Middle frontal gyrus (tissue), 1 donor: Measurements from ENCODE around the gene DLGAP1.

Experiments
- DNase-seq: peaks from one replicate; pipeline ENCODE4 v3.0.0-alpha.2; 2015; ENCODE audit warnings: low spot score; ENCODE audit errors: extremely low spot score

DLGAP1 gene

DNA sequence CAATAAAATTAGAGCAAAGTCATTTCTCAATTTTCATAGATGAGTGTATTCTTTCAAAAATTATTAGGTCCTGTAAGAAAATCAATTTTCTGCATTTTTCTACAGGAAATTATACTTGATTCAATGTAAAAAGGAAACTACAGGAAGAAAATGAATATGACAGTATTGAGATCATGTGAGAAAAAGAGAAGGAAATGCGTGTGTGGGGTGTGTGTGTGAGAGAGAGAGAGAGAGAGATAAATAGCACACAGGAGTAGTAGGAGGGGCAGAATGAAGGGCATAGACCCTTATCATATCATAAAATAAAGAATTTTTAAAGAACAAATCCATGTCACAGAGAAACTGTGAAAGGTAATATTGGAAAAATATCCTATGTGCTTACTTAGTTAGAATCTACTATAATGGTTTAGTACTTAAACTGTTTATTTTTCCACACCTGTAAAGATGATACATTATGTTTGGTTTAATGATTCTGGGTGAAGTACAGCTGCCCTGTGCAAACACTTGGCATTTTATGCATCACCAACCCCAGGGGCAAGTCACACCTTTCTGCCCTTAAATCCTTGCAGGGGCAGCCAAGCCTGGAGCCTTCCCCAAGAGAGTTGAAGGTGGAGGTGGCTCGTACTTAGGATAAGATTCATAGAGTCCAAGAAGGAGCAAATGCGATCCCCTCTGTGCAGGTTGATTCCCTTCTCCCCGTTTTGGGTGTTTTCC lies 728.7 kb downstream of the DLGAP1 start:
- DNase-seq, result no peak

DNA sequence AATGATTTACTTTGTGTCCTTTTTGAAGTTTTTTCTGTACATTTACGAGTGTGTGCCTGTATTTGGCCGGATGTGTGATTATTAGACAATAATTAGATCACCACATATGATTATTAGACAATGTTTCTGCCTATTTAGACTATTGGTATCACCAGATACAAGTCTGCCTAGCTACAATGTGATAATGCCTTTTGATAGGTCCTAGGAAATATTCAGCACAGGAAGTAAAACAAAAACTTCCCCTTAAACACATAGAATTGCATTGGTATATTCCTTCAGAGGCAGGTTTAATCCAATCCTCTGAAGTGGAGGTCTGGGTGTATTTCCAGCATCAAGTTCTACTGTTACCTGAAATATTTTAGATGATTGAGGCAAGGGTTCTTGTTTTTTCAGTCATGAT lies 730.0 kb downstream of the DLGAP1 start:
- DNase-seq, result no peak

DNA sequence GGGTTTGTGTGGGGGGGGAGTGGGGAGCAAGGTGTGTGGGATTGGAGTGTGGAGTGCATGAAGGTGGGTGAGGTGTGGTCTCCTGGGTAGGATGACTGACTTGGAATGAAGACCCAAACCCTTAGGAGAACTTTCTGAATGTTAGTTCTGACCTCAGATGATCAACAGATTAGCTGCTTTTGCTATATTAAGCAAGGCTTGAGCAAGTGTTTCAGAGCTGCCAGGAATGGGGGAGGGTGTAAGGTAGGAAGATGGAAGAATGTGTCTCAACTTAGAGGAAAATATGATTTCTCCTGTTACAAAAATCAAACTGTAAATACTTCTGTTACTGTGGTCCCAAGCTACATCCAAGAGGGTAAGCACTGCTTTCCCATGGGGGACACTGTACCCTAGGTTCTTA lies 731.6 kb downstream of the DLGAP1 start:
- DNase-seq, result no peak

DNA sequence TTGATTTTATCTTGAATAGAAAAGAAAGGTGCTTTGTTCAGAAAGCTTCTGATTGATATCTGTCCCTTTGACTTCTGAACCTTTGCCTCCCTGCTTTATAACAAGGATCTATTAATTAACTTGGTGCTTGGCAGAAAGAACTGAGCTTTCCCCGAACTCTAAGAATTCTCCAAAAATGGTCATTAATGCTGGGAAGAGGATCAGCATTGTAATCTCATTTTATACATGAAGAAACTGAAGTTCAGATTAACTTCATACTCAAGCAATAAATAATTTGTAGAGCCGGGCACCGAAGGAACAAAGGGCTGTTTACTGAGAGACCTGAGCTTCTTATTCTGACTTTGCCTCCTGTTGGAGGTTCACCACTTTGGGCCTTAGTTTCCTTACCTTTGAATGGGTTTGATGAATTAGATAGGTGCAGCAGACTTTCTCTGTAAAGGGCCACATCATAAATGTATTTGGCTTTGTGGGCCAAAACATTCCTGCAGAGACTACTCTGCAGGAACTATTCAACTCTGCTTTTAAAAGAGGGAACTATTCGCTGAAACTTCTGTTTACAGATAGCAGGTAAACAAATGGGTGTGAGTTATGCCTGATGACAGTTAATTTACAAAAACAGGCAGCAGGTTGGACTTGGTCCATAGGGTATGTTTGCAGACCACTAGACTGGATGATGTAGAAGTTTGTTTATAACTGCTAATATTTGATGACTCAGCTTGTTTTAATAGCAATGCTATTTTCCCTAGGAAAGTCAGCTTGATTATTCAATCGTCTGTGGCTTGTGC lies 732.3 kb downstream of the DLGAP1 start:
- DNase-seq, result no peak

DNA sequence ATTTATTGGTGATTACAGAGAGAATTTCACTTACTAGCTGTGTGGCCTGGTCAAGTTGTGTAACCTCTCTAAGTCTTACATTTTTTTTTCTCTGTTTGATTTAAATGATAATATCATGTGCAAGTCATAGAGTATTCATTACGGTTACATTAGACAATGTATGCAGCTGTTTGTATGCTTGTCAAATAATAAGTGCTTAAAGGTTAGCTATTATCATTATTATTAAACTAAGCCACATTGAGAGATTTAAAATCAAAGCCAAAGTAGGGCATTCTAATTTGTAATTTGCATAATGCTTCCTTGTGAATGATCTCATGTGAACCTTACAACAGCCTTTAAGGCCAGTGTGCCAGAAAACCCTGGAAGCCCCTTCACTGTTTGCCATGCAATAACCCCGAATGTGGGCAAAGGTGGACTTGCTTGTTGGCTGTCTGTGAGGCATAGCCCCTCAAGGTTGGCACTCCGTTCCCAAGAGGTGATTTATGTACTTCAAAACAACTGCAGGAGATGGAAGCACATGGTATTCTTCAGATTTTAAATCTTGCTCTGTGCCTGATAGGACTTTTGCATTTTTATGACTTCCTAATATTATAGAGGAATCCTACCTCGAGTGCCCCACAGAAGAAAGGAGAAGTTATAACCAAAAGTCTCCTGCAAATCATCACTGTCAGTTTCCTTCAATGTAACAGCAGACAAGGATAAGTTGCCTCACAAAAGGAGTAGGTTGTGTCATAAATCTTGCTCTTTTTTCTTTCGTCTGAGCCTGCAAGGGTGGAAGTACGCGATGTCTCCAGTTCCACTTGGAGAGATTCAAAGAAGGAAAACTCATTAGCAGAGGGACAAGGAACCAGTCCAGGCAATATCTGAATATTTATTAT lies 733.1 kb downstream of the DLGAP1 start:
- DNase-seq, result no peak

DNA sequence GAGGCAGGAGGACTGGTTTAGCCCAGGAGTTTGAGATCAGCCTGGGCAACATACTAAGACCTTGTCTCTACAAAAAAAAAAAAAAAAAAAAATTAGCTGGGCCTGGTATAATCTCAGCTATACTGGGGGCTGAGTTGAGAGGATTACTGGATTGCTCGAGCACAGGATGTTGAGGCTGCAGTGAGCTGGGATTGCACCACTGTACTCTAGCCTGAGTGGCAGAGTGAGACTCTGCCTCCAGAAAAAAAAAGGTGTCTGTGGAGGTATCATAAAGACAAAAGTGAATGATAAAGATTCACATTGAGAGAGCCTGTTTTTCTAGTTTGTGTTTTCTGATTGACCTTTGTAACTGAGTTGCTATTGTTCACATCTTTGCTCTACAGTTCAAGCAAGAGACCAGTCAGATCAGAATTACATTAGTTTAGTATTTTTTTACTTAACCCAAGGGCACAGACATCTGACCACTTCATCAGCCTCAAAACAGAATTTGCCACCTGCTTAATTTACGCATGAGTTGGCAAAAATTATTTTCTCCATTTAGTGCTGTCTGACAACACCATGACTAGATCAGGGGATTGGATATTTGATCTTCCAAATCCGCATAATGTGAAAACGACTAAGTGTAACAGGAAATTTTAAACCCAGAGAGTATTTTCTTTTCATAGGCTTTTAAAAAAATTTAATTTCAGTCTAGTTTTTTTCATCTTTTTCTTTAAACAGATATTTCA lies 734.1 kb downstream of the DLGAP1 start:
- no peak for DNase-seq

DNA sequence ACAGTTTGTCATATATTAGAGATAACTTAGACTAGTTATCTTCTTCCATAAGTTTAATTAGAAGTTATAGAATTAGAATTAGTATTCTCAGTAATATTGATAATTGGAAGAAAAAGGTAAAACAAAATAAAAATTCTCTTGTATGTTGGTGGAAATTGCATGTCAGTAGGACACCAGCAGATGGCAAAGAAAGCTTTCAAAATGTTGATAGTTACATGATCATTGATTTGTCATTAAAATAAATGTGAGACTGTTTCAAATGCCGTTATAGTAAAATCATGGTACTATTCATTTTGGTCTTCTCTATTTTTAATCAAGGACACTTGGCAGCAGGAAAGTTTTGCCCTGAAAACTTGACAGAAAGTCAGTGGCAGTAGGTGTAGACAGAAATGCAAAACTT lies 734.9 kb downstream of the DLGAP1 start:
- no peak for DNase-seq

DNA sequence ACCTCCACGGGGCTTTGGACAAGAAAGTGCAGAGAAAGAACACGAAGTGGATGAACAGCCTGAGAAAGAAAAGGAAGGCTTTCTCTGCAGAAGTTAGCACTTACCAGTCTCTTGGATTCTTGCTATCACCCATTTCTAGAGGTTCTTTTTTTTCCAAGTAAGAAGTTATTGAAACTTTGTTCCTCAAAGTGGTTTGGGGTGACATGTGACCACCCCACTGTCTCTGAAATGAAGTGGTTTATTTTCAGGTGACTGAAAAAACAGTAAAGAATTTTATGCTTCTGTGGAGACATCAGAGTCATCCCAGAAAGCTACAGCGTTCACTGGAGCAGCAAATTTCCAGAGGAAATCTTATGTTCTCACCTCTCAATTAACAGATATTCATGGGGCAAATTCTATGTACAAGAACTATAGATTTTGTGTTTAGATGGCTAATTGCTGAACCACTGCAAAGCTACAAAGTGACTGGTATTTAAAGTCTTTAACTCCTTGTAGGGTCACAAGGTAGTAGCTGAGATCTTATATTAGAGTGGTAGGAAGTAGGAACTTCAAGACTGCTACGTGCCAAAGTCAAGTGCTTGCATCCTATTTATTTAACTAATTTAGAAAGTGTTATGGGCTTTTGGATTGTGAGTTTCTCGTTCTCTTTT lies 737.6 kb downstream of the DLGAP1 start:
- peak; percentile 2 for DNase-seq

DNA sequence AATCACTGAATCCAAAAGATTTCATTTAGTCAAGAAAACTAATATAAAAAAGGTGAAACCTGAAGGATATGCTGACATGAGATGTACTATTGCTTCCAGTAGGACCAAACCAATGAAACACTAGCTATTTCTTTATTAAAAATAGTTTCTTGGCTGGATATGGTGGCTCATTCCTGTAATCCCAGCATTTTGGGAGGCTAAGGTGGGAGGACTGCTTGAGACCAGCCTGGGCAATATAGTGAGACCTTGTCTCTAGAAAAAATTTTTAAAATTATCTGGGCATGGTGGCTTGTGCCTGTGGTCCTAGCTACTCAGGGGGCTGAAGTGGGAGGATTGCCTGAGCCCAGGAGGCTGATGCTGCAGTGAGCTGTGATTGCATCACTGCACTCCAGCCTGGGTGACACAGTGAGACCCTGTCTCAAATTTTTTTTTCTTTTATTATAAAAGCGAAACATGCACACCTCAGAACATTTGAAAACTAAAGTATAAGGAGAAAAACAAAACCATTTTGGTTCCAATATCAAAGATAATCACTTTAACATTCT lies 738.9 kb downstream of the DLGAP1 start:
- DNase-seq, result no peak

DNA sequence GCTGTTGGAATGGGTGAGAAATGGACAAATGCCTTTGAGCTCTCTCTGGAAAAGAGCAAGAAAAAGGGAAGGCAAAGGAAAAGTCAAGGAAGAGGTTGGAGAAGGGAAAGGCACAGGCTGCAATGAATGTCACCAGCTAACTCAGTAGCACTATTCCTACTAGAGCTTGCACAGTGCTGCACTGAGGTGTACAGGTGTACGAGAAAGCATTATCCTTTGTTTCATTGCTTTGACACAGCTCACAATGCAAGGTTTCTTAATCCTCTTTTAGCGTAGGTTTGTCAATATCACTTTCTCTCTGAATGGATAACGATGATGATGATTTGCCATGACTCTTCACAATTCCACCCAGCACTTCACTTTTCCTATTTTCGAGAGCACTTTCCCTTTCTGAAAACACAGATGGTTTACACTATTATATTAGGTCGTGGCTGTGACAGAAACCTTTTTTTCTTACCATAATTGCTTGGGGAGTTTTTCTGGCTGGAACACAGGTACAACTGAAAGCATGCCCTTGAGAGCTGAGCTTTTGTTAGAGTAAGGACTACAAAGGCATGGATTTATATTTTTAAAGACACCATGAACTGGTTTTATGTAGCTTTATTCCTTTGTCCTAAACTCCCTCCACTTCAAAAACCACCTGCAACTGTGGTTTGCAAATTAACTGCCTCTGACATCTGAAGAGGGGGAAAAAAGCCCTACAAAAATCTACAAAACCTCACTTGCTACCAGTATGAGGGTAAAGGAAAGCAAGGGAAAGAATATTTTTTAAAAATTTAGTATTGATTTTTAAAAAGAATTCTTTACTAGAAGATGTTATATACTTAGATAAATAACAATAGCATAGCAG lies 739.7 kb downstream of the DLGAP1 start:
- peak; percentile 2 for DNase-seq

DNA sequence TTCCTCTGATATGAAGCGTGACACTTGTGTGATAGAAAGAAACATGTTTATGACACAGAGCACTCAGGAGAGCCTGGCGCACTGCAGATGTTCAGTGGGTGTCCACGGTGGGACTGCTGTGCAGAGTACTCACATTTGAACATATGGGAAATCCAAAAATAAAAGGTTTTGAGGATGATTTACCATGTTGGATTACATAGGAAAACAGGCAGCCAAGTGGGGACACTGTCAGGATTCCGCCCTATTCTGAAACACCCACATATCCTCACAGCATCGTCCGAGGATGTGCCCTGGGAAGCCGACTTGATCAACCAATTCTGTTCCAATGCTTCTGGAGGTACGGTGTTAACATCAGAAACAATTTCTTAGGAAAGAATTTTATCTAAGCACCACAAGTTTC lies 741.4 kb downstream of the DLGAP1 start:
- peak; percentile 37 for DNase-seq

DNA sequence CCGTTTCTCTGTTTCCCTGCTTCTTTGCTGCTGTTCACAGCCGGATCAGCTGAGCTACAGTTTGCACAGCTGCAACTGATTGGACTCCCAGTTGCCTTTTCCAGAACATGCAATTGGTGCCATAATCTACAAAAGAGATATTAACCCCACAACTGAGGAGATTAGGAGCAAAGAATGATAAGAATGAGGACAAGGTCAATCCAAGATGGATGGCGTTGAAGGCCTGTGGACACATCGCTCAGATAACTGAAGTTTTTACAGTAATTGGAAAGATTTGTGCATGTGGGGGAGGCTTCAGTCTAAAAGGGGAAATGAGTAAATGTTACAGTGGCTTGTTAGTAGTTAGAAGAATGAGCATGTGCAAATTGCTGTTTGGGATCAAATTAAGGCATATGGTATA lies 741.9 kb downstream of the DLGAP1 start:
- DNase-seq, result no peak

DNA sequence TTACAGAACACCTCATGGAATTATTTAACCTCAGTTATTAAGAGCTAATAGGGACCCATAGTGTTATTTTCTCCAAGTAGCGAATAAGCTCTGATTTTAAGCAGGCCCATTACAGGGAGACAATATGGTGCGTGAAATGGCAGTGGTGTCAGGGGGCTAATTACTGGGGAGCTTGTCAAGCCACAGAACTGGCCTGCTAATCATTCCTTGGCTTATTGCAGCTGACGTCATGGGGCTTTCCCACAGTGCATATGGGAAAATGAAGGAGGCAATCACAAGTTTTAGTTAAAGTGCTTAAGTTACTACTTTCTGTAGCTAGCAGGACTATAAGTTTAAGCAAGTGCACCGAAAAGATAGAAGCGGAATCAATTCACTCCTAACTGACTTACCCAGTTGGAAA lies 742.6 kb downstream of the DLGAP1 start:
- no peak for DNase-seq

DNA sequence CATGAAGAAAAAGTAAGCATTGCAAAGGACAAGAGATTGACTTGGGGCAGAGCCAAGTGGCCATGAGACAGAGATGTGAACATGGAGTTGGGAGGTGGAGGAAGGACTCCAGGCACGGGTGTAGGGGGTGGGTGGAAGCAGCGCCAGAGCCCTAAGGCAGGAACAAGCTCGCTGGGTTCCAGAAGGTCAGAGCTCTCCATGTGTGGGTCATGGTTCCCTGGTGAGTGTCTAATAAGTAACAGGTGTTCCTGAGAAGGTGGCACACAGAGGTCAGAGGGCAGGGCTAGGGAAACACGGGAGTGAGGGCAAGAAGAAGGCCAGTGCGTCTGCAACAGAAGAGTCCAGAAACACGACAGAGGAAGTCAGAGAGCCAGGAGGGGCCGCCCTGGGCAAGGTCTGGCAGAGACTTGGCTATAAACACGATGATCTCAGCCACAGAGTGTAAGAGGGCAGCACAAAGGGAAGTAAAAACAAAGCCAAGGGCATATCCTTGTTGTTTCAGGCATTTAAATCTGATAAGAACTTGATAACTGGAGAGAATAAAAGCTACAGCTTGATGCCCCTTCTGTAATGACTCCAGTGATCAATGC lies 744.3 kb downstream of the DLGAP1 start:
- DNase-seq, result peak; percentile 6

DNA sequence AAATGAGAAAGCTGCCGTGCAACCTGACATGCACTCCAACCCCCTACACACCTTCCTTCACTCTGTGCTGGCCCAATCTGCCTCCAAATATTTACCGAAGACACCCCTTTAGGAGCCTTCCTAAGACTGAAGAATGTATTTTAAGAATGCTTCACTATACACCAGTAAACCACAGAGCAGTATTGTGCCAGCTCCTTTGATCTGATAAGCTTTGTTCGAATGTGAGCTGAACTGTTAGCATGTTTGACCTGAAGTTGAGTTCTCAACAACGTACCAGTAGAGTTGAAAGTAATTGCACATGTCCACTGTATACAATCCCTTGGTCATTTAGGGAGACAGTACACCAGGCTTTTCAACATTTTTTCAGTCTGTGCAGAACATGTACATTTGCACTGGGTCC lies 745.9 kb downstream of the DLGAP1 start:
- peak; percentile 2 for DNase-seq

DNA sequence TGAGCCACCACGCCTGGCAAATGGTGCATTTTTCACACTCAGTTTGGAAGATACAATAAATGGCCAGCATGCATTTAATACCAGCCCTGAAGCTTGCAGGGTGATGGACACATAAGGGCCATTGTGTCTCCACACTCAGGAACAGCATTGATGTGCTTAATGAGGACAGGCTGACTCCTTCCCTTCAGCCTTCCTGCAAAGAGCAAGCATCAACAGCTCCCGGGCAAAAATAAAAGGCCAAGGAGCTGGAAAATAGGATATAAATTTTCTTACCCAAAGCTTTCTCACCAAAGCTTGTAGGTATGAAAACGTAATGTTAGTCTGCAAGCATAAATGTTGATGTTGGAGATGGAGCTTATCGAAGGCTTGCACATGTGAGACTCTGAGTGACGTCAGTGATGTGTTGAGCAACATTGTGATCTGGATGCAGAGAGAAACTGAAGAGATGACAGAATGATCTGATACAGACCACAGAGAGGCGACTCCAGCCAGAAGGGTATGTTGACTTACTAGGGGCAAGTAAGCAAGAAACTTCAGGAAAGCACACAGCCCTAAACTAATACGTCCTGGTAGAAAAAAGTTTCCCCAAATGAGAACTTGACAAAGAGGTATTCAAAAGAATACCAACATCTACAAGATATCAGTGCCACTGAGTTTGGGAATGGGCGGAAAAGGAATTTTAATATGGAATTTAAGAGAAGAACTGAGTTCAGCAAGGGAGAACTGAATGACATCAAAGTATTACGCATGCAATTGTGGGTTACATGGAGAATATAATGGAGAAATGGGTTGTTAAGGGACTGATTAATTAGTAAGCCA lies 748.6 kb downstream of the DLGAP1 start:
- DNase-seq, result peak; percentile 2

DNA sequence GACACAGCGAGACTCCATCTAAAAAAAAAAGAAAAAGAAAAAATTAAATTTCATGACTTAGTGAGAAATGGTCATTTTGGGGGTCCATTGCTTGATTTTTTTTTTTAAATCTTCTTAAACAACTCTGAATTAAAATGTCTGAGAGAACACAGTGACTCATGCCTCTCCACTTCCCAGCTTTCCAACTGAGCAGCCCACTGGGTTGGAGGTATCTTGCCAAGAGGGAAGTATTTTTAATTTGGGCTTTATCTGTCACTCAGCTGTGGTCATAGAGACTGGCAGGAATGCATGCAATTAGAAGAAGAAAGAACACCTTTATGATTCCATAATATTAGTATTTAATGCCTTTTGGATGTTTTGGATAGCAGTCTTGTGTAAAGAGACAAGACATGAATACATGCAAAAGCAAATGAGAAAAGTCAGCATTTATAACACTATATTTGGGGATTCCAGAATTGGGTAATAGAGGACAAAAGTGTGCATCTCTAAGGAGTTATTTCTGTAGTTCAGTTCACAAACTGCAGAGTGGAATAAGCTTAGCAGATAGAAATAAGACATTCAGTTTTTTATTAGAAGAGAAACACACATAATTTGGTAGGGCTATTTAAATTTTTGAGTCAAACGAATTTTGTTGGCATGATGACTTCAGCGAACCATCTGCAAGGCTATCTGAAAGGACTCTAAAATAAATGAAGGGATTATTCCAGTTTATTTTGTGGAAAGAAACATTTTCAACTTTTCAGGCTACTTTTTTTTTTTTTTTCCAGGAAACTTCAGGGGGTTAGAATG lies 750.4 kb downstream of the DLGAP1 start:
- peak; percentile 37 for DNase-seq
